Astrocyte of the cerebellum (primary cell): ENCODE data around the gene CABP2.
"Not testable (repeated sequence)": the region's sequence is repeated elsewhere in the genome, so short reads cannot be mapped to it uniquely, and the experiment has no call there.

Experiments
- DNase-seq: peaks from one replicate; pipeline ENCODE4 v3.0.0-alpha.2; 2011; ENCODE audit warnings: low read depth
- H3K4me3 ChIP-seq: 2 replicates; pipeline ENCODE4 v1.5.1; 2011; ENCODE audit warnings: mild to moderate bottlenecking, low read depth, low read length, moderate library complexity
- in situ Hi-C: cut with HindIII; loops from 2 replicates; pipeline ENCODE4 v1.10.0; 2017; ENCODE audit warnings: low sequenced_read_pairs
- TF ChIP-seq, protein P1 (sequence below): IDR thresholded peaks from 2 replicates; pipeline ENCODE4 v1.5.1; 2012; ENCODE audit warnings: low read length, low read depth, moderate library complexity, mild to moderate bottlenecking; ENCODE audit errors: missing control alignments

Gene CABP2

DNA sequence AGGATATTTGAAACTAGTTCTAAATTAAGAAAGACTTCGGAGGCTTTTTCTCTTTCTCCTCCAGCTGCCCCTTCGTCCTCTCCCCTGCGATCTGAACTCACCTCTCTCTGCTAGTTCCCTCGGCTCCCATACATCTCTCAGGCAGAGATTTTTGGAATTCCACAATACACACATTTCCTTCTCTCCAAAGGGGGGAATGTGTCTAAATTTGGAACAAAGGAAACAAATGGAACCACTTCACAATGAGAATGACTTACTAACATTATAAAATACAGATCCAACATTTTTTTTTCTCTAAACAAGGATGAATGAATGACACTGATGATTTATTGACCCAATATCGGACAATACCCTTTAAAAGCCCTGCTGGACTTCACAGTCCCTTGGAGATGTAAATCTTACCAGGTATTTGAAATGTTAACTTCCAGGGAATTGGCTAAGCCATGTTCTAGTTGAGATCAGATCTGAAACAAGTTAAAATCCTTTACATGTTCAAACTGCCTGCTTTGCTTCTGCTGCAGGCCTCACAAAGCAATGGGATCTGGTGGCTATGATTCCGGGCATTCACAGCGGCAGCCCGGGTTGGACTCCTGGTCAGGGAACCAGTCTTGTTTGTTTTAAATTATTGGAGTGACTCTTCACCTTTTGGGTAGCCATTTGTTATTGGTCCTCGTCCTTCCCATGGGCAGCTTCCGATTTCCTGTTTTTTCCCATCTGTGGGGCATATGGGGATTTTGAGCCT is 39.9 kb upstream of the CABP2 start:
- no peak for DNase-seq
- no peak overlapping the region for H3K4me3 ChIP-seq
- in situ Hi-C loops = no loop called here
- TF ChIP-seq, protein P1, sequence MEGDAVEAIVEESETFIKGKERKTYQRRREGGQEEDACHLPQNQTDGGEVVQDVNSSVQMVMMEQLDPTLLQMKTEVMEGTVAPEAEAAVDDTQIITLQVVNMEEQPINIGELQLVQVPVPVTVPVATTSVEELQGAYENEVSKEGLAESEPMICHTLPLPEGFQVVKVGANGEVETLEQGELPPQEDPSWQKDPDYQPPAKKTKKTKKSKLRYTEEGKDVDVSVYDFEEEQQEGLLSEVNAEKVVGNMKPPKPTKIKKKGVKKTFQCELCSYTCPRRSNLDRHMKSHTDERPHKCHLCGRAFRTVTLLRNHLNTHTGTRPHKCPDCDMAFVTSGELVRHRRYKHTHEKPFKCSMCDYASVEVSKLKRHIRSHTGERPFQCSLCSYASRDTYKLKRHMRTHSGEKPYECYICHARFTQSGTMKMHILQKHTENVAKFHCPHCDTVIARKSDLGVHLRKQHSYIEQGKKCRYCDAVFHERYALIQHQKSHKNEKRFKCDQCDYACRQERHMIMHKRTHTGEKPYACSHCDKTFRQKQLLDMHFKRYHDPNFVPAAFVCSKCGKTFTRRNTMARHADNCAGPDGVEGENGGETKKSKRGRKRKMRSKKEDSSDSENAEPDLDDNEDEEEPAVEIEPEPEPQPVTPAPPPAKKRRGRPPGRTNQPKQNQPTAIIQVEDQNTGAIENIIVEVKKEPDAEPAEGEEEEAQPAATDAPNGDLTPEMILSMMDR = no peak

- no peak for DNase-seq
- no peak overlapping the region for H3K4me3 ChIP-seq
- TF ChIP-seq, protein P1 = no peak
- in situ Hi-C loops = no loop called here
Measured at GRCh38 chr11:67561971-67562619, 38.8 kb upstream of the CABP2 start.

DNA sequence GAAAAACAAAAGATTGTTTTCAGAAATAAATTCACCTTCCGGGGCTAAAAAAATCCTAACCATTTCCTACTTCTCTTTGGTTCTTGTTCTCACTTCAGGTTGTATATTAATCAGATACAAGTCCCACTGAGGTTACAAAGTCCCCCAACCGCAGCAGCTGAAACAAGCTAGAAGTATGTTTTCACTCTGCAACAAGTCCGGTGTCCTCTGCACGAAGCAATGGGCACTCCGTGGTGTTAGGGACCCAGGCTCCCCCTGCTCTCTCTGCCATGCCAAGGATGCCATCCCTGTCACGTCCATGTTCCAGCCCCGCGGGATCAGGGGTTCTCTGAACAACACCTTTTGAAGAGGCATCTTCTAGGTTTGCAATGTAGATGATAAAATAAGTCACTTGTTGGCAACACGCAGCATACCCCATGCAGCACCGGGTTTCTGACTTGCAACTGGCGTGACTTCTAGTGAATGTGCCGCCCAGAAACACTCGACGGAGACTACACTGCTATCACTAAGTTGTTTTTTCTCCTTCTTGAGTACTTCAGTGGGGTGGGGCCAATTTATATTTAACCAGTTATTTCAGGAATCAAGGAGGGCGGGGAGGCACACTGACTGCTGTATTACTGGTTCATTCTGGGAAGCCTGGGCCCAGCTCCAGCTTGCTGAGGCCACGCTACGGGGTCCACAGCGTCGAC is 35.0 kb upstream of the CABP2 start:
- in situ Hi-C loops = no loop called here
- TF ChIP-seq, protein P1 = no peak
- no peak for DNase-seq
- no peak overlapping the region for H3K4me3 ChIP-seq

DNA sequence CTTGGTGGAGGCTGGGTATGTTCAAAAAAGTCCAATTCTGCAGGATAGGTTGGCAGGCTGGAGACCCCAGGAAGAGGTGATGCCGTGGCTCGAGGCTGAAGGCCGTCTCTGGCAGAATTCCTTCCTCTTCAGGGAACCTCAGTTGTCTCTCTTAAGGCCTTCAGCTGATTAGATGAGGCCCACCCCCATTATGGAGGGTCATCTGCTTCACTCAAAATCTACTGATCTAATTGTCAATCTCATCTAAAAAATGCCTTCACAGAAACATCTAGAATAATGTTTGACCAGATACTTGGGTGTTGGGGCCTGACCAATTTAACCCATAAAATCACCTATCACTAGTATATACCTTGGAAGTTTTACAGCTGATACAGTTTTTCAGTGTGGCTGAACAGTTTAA is 33.0 kb upstream of the CABP2 start:
- DNase-seq = no peak
- no peak overlapping the region for H3K4me3 ChIP-seq
- TF ChIP-seq, protein P1 = no peak
- in situ Hi-C loops = no loop called here

DNA sequence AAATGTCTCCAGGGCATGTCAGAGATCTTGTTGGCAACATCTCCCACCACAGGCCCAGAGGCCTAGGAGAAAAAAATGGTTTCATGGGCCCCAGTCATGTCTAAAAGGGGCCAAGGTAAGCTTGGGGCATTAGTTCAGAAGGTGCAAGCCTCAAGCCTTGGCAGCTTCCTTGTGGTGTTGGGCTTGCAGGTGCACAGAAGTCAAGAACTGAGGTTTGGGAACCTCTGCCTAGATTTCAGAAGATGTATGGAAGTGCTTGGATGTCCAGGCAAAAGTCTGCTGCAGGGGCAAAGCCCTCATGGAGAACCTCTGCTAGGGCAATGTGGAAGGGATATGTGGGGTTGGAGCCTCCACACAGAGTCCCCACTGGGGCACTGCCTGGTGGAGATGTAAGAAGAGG is 28.5 kb upstream of the CABP2 start:
- in situ Hi-C loops, H3K4me3 ChIP-seq, DNase-seq: not testable (repeated sequence)

GRCh38 chr11:67551127-67551526 is 27.9 kb upstream of the CABP2 start:
- in situ Hi-C loops = no loop called here
- no peak overlapping the region for H3K4me3 ChIP-seq
- TF ChIP-seq, protein P1 = no peak
- no peak for DNase-seq
